Duodenal mucosa (tissue), 2 donors: Measurements from ENCODE around the gene SCAF1.

ENCODE experiments used
- H3K27ac ChIP-seq: one replicate; pipeline ENCODE4 v1.7.0; 2013; ENCODE audit warnings: low read depth, low read length
- H3K27me3 ChIP-seq, 2 donors: one replicate each; pipeline ENCODE4 v1.7.0; 2013; ENCODE audit warnings: low read length in 2 of 2, control low read depth in 1 of 2; ENCODE audit not compliant: insufficient read depth in 2 of 2, control insufficient read depth in 1 of 2
- H3K36me3 ChIP-seq, 2 donors: one replicate each; pipeline ENCODE4 v1.7.0; 2013; ENCODE audit warnings: low read length in 2 of 2, control low read depth in 1 of 2; ENCODE audit not compliant: insufficient read depth in 2 of 2, control insufficient read depth in 1 of 2
- H3K4me1 ChIP-seq, 2 donors: one replicate each; pipeline ENCODE4 v1.7.0; 2013; ENCODE audit warnings: low read length in 2 of 2, control low read depth in 1 of 2; ENCODE audit not compliant: insufficient read depth in 2 of 2, control insufficient read depth in 1 of 2
- H3K4me3 ChIP-seq, 2 donors: one replicate each; pipeline ENCODE4 v1.7.0; 2013; ENCODE audit warnings: low read length in 2 of 2, low read depth in 1 of 2
- H3K9ac ChIP-seq, 2 donors: one replicate each; pipeline ENCODE4 v1.7.0; 2013; ENCODE audit warnings: low read length in 2 of 2, low read depth in 1 of 2
- H3K9me3 ChIP-seq, 2 donors: one replicate each; pipeline ENCODE4 v1.7.0; 2013; ENCODE audit warnings: low read length in 2 of 2, control low read depth in 1 of 2; ENCODE audit not compliant: control insufficient read depth in 1 of 2

SCAF1 gene

GRCh38 chr19:49679771-49680413, 37.9 kb downstream of the SCAF1 start:
- Histone ChIP-seq H3K27me3 (no peaks in the 10 kb centered on the region), H3K27ac (no peak overlapping the region), H3K9ac (peak overlapping the region in 1 of 2 donors; percentile 47), H3K9me3 (no peaks in the 10 kb centered on the region), H3K4me3 (no peak overlapping the region), H3K36me3 (peaks cover 18 to 32% of the 10 kb centered on the region in 2 donors), H3K4me1 (peaks cover 15 to 32% of the 10 kb centered on the region in 2 donors)

GRCh38 chr19:49680421-49681351, 38.7 kb downstream of the SCAF1 start:
- no peak overlapping the region for H3K27ac ChIP-seq
- H3K9ac ChIP-seq: peak overlapping the region in 1 of 2 donors; percentile 47
- peaks cover 19 to 40% of the 10 kb centered on the region in 2 donors for H3K36me3 ChIP-seq
- H3K4me1 ChIP-seq: peaks cover 15 to 32% of the 10 kb centered on the region in 2 donors
- no peaks in the 10 kb centered on the region for H3K27me3 ChIP-seq
- H3K4me3 ChIP-seq: peak overlapping the region in 1 of 2 donors; percentile 21
- no peaks in the 10 kb centered on the region for H3K9me3 ChIP-seq

- Histone ChIP-seq H3K4me3 (no peak overlapping the region), H3K27ac (no peak overlapping the region), H3K27me3 (no peaks in the 10 kb centered on the region), H3K9me3 (no peaks in the 10 kb centered on the region), H3K9ac (no peak overlapping the region), H3K4me1 (peaks cover 15 to 29% of the 10 kb centered on the region in 2 donors), H3K36me3 (peaks cover 23 to 48% of the 10 kb centered on the region in 2 donors)
Measured at GRCh38 chr19:49681830-49682229, 39.8 kb downstream of the SCAF1 start.

GRCh38 chr19:49682274-49682673, 40.3 kb downstream of the SCAF1 start:
- Histone ChIP-seq H3K4me1 (peaks cover 15 to 29% of the 10 kb centered on the region in 2 donors), H3K9ac (no peak overlapping the region), H3K9me3 (no peaks in the 10 kb centered on the region), H3K27me3 (no peaks in the 10 kb centered on the region), H3K4me3 (no peak overlapping the region), H3K27ac (no peak overlapping the region), H3K36me3 (peaks cover 23 to 51% of the 10 kb centered on the region in 2 donors)

- no peaks in the 10 kb centered on the region for H3K9me3 ChIP-seq
- peaks cover 23 to 56% of the 10 kb centered on the region in 2 donors for H3K36me3 ChIP-seq
- peaks cover 8 to 20% of the 10 kb centered on the region in 2 donors for H3K4me1 ChIP-seq
- H3K27me3 ChIP-seq: no peaks in the 10 kb centered on the region
- no peak overlapping the region for H3K9ac ChIP-seq
- H3K27ac ChIP-seq: no peak overlapping the region
- no peak overlapping the region for H3K4me3 ChIP-seq
Measured at GRCh38 chr19:49683814-49684250, 41.8 kb downstream of the SCAF1 start.

- Histone ChIP-seq H3K27me3 (peaks cover 0 to 1% of the 10 kb centered on the region in 2 donors), H3K9ac (no peak overlapping the region), H3K36me3 (peaks cover 23 to 56% of the 10 kb centered on the region in 2 donors), H3K4me3 (no peak overlapping the region), H3K9me3 (no peaks in the 10 kb centered on the region), H3K27ac (no peak overlapping the region), H3K4me1 (peaks cover 9 to 22% of the 10 kb centered on the region in 2 donors)
Measured at GRCh38 chr19:49684251-49684982, 42.4 kb downstream of the SCAF1 start.

- peaks cover 0 to 8% of the 10 kb centered on the region in 2 donors for H3K27me3 ChIP-seq
- no peak overlapping the region for H3K4me3 ChIP-seq
- H3K4me1 ChIP-seq: peaks cover 14 to 22% of the 10 kb centered on the region in 2 donors
- no peak overlapping the region for H3K9ac ChIP-seq
- no peak overlapping the region for H3K27ac ChIP-seq
- no peaks in the 10 kb centered on the region for H3K9me3 ChIP-seq
- peaks cover 23 to 56% of the 10 kb centered on the region in 2 donors for H3K36me3 ChIP-seq
Measured at GRCh38 chr19:49684983-49685553, 43.1 kb downstream of the SCAF1 start.

GRCh38 chr19:49685845-49686332, 43.9 kb downstream of the SCAF1 start:
- H3K4me3 ChIP-seq: no peak overlapping the region
- H3K9me3 ChIP-seq: no peaks in the 10 kb centered on the region
- no peak overlapping the region for H3K9ac ChIP-seq
- H3K4me1 ChIP-seq: peaks cover 15 to 22% of the 10 kb centered on the region in 2 donors
- H3K27ac ChIP-seq: no peak overlapping the region
- peaks cover 5 to 16% of the 10 kb centered on the region in 2 donors for H3K27me3 ChIP-seq
- peaks cover 23 to 53% of the 10 kb centered on the region in 2 donors for H3K36me3 ChIP-seq

GRCh38 chr19:49686503-49687088, 44.6 kb downstream of the SCAF1 start:
- Histone ChIP-seq H3K36me3 (peaks cover 23 to 50% of the 10 kb centered on the region in 2 donors), H3K4me1 (peaks cover 15 to 27% of the 10 kb centered on the region in 2 donors), H3K27me3 (peaks cover 11 to 23% of the 10 kb centered on the region in 2 donors), H3K27ac (no peak overlapping the region), H3K9me3 (no peaks in the 10 kb centered on the region), H3K4me3 (no peak overlapping the region), H3K9ac (no peak overlapping the region)
